HG03280 (cell line): ENCODE data around the gene SPTB.

ENCODE experiments used
- ATAC-seq: cut with Tn5 transposase; IDR thresholded peaks from one replicate; pipeline ENCODE4 v1.9.1; 2021; ENCODE audit warnings: mild to moderate bottlenecking, moderate library complexity; ENCODE audit not compliant: unreplicated experiment

Gene SPTB

GRCh38 chr14:64718762-64719161 lies 160.9 kb downstream of the SPTB start:
- ATAC-seq = no peak

DNA sequence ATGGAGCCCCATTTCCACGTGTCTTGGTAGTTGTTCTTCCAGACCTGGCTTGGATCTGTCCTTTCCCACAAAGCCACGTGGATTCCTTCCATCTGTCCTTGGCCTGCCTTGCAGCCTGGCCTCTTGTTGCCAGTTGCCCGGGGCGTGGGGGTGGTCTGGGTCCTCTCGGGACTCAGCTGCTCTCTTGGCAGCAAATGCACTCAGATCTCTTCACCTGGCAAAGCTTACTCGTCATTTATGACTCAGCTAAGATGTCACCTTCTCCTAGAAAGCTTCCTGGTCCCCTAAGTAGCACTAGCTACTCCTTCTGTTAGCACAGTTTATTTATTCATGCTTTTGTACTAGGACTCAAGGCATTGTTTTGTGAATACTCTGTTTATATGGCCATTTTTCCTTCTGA lies 161.8 kb downstream of the SPTB start:
- no peak for ATAC-seq

DNA sequence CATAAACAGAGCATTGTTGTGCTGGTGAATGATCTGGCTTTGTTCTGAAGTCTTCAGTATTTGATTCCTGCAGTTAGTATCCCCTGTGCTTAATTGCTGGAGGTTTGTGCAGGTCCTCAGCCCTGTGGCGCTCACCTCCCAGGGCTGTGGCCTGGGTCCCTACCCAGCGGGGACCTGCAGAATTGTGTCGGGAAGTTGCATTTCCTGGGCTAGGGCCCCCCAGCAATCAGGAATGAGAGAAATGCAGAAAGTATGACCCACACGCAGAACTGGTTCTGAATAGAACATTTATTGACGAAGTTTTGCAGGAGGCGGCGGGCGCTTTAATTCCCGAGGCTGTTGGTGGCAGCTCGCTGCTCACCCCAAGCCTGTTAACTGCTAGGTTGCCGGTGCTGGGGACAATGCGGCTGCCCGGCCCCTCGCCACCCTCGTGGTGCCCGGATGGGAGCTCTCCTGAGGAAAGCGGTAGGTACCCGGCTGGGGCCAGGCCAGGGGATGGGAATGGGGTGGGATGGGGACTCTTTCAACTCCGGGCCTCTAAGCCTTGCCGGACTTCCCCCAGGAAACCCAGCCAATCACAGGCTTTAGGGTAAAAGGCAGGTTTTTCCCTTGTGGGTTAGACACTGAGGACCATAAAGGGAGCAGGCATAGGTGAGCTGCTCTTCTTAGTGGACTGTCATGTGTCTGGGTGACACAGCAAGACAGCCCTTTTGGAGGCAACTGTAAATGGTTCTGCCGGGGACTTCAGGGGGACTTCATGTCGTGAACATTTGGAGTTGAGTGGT lies 163.9 kb downstream of the SPTB start:
- no peak for ATAC-seq

DNA sequence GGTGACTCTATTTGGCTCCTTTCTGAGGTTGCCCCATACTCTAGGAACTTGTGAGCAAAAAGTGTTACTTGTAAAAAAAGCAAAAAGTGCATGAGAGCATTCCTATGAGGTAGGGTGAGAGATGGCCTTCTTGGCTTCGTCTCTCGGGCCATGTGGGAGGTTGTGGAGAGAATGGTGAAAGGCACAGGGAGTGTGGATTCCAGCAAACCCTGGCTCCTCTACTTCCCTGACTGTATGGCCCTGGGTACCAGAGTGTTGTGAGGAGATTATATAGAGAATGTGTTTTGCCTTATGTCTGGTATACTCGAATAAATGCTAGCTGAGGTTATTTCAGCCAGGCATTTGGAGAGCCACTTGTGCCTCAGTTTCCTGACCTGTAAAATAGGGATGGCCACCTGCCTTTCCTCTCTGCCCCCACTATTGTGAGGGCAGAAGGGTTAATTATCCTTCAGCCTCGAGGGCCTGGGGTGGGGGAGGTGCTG lies 164.5 kb downstream of the SPTB start:
- no peak for ATAC-seq

DNA sequence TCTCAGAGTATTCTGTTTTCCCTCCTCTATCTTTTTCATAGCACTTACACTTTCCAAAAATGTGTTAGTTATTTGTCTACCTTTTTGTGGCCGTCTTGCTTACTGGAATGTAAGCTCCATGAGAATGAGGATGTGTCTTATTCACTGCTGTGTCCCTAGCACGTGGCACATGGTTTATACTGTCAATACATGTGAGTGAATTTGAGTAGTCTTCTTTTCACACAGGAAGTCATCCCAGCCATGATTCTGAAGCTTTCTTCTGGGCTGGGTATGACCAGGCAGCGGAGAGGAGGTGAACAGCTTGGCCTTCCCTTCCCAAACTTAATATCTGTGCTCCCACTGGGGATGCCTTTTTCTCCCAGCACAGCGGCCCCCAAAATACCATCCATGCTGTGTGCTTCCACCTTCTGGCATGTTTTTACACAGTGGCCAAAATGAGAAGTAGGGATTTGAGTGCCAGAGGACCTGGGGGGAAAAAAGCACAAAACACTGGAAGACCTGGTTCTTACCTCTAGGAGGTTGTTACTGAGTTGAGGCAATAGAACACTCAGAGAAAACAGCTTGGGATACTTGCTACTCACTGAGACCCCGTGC lies 165.2 kb downstream of the SPTB start:
- ATAC-seq = no peak

GRCh38 chr14:64713677-64714076 lies 166.0 kb downstream of the SPTB start:
- ATAC-seq = no peak

- no peak for ATAC-seq
Measured at GRCh38 chr14:64711039-64711438, 168.7 kb downstream of the SPTB start.

GRCh38 chr14:64709126-64709525 lies 170.6 kb downstream of the SPTB start:
- ATAC-seq = no peak

DNA sequence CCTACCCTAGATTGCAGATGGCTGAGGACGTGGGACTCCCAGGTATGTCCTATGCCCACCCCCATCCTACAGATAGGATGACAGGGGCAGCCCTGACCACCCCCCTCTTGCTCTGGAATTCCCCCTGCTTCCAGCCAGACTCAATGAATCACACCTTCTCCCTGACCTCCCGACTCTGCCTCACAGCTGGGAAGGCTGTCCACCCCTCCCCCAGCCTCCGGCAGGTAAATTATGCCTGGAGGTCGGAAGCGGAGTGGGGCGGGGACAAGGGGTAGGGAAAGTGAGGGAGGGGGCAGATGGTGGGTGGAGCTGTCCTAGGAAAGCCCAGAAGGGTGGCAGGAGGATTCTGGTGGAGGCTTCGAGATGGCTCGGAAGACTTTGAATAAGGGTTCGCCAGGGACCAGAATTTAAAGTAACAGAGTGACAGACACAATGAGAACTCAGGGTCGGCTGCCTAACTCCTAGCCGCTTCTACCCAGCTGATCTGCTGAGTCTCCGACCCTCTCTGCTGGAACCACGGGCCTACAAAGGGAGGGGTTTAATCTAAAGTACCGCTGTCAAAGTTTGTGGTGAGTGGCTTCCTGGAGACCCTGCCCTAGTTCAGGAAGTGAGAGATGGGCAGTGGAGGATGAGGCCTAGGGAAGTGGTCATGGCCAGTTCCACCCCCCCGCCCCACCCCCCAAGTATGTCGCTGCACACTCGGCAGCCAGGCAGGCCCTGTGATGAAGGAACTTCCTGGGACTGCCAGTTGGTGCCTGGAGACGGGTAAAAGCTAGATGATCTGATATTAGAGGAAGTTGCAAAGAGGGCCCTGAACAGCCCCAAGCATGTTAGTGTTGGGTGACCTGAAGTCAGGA lies 171.3 kb downstream of the SPTB start:
- no peak for ATAC-seq

DNA sequence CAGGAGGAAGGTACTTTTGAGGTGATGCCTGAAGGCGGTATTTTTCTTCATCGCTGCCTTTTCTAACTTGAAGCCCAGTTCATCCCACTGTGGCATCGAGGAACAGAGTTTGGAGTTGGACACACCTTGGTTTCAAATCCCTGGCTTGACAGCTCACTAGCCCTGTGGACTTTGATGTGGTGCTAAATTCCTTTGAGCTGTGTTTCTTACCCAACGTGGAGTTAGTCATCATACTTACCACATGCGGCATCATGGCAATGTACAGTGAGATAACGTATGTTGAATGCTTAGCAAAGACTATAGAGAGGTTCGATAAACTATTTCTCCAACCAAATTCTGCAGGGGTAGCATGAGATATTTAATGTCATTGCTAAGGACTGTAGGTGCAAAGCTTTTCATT lies 172.0 kb downstream of the SPTB start:
- no peak for ATAC-seq

GRCh38 chr14:64706593-64707193 lies 173.0 kb downstream of the SPTB start:
- ATAC-seq = no peak

GRCh38 chr14:64706119-64706592 lies 173.6 kb downstream of the SPTB start:
- no peak for ATAC-seq

- no peak for ATAC-seq
Measured at GRCh38 chr14:64705381-64706118, 174.2 kb downstream of the SPTB start.

DNA sequence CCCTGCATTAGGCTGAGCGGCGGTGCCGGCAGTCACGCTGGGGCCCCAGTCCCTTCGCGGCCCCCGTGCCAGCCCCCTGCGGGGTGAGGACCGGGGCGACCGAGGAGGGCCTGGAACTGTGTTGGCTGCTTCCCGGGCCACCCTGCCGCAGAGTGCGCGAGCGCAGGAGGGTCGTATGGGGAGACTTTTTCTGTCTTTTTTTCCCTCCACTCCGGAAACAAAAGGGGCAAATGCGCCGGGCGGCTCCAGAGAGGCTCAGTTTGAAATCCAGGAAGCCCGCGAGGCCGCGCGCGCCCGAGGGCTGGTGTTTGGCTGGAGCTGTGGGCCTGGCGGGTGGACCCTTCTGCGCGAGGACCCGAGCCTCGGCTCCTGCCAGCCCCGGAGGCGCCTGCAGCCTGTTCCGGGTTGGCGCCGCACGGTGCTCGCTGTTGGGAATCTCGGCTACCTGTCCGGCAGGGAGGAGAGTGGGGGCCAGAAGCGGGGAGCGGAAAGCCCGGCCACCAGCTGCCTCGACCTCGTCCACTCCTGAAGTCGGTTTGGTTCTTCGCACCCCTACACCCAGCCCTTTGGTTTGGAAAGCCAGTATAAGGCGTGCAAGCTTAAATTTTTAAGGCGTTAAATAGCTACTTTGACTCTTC lies 174.8 kb downstream of the SPTB start:
- ATAC-seq = no peak

- ATAC-seq = no peak
Measured at GRCh38 chr14:64704143-64704742, 175.5 kb downstream of the SPTB start, which contains the start of gene PLEKHG3. TSS of gene PLEKHG3 (plus strand) at chr14:64704424. CDS start at chr14:64727632, 23,208 bp downstream.

GRCh38 chr14:64703395-64704142 lies 176.1 kb downstream of the SPTB start:
- no peak for ATAC-seq

- ATAC-seq = no peak
Measured at GRCh38 chr14:64702493-64703394, 177.0 kb downstream of the SPTB start.

GRCh38 chr14:64701660-64702059 lies 178.0 kb downstream of the SPTB start:
- ATAC-seq = no peak
